Stimulated activated CD8-positive, alpha-beta memory T cell treated with anti-CD3 and anti-CD28 coated beads, Interleukin-7, amount 100 ng/mL, for 24 hours (primary cell): ENCODE measurements around the gene LMBR1.
"Not testable (repeated sequence)": the region's sequence is repeated elsewhere in the genome, so short reads cannot be mapped to it uniquely, and the experiment has no call there.

Experiments
- DNase-seq: peaks from one replicate; pipeline ENCODE4 v3.0.0-alpha.2; 2020; ENCODE audit warnings: low read depth

The LMBR1 gene

GRCh38 chr7:156892821-156893706 is at the start of gene LMBR1:
TSS of gene LMBR1 (minus strand) at chr7:156893183. CDS start at chr7:156892993, 190 bp downstream.
- DNase-seq: peak; percentile 86

GRCh38 chr7:156942708-156943090 is 49.7 kb upstream of the LMBR1 start:
- DNase-seq: no peak

GRCh38 chr7:156941393-156942182 is 48.6 kb upstream of the LMBR1 start:
- no peak for DNase-seq

- DNase-seq: no peak
Observed at GRCh38 chr7:156940421-156941122, 47.6 kb upstream of the LMBR1 start.

- not testable (repeated sequence) for DNase-seq
Observed at GRCh38 chr7:156936766-156937165, 43.8 kb upstream of the LMBR1 start.

DNA sequence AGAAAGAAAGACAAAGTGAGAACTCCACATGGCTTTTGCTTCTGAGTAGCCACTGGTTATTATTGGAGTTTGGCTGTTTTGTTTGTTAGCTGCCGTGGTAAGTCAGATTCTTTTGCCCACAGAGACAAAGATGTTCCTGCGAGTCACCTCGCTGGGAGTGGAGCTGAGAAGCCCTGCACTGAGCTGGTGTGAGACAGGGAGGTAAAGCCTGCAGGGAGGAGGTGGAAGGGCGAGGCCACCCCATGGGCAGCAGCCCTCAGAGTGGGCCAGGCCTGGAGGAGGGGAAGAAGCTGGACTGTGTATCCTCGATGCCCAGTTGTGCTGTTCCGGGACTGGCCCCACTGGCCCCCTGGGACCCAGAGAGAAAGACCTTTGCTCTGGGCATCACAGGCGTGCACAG is 42.3 kb upstream of the LMBR1 start:
- no peak for DNase-seq

DNA sequence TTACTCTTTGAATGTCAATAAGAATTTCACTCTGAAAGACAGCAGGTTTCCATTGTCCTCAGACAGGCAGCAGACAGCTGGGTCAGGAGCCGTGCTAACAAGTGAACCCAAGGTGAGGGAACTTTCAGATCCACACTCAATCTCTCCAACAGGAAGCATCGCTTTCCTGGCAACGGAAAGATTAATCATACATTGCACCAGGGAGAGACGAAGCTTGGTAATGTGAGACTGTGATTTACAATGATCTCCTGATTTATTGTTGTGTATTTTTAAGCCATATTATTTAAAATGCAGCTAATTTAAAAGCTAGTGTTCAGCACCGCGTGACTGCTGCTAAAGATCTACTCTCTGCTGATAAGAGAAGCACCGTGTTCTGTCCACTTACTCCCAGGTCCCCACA is 39.0 kb upstream of the LMBR1 start:
- no peak for DNase-seq

GRCh38 chr7:156929789-156930539 is 37.0 kb upstream of the LMBR1 start:
- no peak for DNase-seq

DNA sequence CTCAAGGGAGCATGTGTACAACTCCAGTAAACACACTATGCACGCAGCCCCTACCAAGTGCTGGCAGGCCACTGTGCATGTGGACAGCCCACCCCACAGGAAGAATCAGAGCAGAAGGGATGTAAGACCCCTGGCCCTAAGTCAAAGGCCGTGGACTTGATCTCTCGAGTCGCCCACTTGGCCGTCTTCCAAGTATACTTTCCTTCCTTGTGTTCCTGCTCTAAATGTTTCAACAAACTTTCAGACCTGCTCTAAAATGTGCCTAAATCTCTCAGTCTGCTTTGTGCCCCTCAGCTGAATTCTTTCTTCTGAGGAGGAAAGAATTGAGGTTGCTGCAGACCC is 35.4 kb upstream of the LMBR1 start:
- no peak for DNase-seq

DNA sequence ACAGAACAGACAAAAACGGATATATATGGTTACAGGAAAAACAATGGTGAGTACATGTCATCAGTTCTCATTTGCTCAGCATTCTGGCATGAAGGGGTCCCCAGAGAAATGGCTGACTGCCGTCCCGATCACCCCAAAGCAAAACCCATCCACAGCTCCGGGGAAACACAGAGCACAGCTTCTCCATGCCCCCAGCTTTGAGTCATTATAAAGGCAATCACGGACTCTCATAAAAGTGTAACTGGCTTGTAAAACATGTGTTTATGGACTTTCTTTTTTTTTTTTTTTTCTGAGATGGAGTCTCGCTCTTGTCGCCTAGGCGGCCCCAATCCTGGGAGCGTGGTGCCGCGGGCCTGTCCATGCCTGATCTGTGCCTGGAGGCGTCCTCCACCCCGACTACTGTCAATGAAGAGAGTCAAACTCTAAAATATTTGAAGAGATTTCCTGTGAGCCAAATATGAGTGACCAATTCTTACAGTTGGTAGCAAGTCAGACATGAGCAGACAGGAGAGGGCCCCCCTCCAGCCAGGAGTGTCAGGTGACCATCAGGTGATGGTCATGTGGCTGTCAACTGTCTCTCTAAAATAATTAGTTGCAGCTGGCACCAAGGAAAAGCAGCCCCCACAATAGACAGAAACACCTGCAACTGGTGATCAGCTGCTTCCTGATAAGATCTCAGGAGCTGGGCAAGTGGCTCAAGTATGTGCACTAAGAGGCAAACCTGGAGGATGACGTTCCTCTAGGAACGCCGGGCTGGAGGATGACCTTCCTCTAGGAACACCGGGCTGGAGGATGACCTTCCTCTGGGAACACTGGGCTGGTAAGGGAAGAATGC is 34.8 kb upstream of the LMBR1 start:
- no peak for DNase-seq

DNA sequence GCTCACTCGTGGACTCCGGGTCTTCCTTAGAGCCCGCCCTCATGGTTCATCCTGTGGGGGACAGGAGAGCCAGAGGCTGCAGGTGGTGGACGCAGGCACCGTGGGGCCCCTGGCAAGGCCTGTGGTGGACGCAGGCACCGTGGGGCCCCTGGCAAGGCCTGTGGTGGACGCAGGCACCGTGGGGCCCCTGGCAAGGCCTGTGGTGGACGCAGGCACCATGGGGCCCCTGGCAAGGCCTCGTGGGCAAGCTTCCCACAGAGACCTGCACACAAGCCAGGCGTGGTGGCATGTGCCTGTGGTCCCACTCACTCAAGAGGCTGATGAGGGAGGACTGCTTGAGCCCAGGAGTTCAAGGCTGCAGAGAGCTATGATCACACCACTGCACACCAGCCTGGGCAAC is 32.8 kb upstream of the LMBR1 start:
- not testable (repeated sequence) for DNase-seq

DNA sequence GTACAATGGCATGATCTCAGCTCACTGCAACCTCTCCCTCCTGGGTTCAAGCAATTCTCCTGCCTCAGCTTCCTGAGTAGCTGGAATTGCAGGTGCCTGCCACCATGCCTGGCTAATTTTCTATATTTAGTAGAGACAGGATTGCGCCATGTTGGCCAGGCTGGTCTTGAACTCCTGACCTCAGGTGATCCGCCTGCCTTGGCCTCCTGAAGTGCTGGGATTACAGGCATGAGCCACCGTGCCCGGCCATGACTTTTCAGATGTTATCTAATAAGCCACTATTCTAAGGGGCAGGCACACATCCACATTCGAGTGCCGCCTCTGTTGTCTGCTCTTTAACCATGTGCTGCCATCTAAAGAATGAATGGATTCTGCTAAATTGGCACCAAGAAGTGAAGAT is 29.3 kb upstream of the LMBR1 start:
- not testable (repeated sequence) for DNase-seq

DNA sequence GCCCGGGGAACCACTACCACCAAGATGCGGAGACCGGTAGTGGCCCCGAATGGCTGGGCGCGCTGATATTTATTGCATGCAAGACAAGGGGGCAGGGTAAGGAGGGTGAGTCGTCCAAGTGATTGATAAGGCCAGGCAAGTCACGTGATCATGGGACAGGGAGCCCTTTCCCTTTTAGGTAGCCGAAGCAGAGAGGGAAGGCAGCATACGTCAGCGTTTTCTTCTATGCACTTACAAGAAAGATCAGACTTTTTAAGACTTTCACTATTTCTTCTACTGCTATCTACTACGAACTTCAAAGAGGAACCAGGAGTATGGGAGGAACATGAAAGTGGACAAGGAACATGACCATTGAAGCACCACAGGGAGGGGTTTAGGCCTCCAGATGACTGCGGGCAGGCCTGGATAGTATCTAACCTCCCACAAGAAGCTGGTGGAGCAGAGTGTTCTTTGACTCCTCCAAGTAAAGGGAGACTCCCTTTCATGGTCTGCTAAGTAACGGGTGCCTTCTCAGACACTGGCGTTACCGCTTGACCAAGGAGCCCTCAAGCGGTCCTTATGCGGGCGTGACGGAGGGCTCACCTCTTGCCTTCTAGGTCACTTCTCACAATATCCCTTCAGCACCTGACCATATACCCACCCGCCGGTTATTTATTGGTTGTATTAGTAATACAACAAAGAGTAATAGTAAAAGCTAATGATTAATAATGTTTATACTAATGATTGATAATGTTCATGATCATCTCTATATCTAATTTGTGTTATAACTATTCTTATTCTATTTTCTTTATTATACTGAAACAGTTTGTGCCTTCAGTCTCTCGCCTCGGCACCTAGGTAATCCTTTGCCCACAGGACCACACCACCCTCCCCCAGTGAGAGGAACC is 27.7 kb upstream of the LMBR1 start:
- DNase-seq: not testable (repeated sequence)

DNA sequence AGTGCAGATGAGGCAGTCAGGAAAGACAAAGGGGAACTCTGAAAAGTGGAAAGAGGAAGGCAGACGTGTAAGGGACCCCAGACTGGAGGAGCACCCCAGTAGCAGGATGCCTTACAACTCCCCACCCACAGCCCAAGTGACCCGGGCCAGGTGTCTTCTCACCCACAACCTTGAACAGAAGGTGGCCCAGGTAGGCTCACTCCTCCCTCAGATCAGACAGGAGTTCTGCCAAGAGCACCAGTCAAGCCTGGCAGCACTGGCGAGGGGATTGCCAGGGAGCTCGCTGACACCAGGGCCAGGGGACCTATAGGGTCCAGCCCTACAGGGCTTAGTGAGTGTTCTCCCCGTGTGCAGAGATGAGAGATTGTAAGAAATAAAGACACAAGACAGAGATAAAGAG is 27.1 kb upstream of the LMBR1 start:
- DNase-seq: no peak

GRCh38 chr7:156919132-156919713 is 26.2 kb upstream of the LMBR1 start:
- DNase-seq: no peak

DNA sequence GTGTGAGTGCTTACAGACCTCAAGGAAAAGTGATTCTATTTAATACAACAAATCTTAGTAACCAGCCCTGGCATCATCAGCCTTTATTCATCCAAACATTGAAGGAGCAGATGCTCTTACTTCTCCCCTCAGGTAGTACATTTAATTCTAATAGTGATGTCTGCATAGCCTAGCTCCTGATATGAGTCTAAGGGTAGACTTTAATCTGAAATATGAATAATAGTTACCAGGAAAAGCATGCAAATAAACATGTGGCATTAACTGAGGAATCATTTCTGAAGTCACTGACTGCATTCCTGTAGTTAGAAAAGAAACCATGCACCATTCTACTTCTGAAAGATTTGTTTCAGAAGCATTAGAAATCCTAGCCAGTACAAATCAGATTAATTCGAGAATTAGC is 25.7 kb upstream of the LMBR1 start:
- no peak for DNase-seq

GRCh38 chr7:156909574-156910252 is 16.7 kb upstream of the LMBR1 start:
- DNase-seq: not testable (repeated sequence)

DNA sequence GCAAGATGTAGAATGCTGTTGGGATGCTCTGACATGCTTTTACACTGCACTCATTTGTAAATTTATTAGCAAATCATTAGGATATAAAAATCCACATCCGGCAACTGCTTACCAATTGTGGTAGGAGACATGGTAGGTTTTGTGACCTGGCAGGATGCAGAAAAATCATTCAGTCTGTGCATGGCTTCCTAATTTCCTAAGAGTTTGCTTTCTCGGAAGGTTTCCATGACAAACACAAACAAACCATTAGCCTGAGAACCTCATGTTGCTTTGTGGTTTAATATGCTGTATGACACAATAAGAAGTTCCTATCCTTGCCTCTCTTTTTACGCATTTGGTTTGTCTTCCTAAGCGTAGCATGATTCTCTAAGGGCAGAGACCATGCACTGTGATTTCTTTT is 14.7 kb upstream of the LMBR1 start:
- no peak for DNase-seq

GRCh38 chr7:156906200-156906649 is 13.2 kb upstream of the LMBR1 start:
- no peak for DNase-seq
